ENCODE results near the gene ITPKB. TPM values are rescaled to one million over a fixed set of nuclear protein-coding genes. Genes with fewer than 3 reads are reported as not detected.

ITPKB gene
- total and polyA plus RNA-seq, 4 donors, result 2.1 to 31.8 (median 11.7) TPM

DNA sequence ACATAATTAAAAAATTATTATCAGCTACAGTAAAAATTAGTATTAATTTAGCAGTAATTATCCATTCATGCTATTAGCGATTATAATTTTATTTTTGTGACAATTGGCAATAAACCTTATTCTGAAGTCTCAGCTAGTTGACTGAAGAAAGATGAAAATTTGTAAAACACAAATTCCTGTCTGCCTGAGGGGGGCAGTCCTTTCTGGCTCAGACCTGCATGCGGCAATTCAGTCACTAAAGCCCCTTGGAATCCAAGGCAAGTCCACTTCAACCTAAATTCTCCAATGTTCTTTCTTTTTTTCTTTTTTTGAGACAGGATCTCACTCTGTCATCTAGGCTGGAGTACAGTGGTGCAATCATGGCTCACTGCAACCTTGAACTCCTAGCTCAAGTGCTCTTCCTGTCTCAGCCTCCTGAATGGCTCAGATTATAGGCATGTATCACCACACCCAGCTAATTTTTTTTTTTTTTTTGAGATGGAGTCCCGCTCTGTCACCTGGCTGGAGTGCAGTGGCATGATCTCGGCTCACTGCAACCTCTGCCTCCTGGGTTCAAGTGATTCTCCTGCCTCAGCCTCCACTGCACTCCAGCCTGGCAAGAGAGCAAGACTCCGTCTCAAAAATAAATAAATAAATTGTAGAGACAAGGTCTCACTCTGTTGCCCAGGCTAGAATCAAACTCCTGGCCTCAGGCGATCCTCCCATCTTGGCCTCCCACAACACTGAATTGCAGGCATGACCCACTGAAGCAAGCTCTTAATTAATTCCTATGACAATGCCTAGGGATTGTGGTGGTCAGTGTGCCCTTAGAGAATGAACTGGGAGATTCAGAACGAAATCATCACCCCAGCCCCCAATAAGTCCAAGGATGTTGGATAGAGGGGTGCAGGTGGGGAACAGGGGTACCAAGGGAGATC is 24.2 kb upstream of the ITPKB start:
- WGBS, 2 donors, result 81 to 84% methylated on average over 7 of the region's 7 CpGs
- no peaks in the 10 kb centered on the region for H3K4me1 ChIP-seq (ENCODE audit: control insufficient read depth in 1 of 2, insufficient read depth in 2 of 2, low read length in 2 of 2)
- H3K36me3 ChIP-seq (ENCODE audit: control insufficient read depth in 1 of 2, insufficient read depth in 2 of 2, low read length in 1 of 2), result no peaks in the 10 kb centered on the region
- intact Hi-C loops (cut with DNase I), result no loop called here
- no peaks in the 10 kb centered on the region for H3K27me3 ChIP-seq (ENCODE audit: control insufficient read depth in 1 of 2, insufficient read depth in 2 of 2, low read length in 1 of 2)
- no peak overlapping the region for H3K4me3 ChIP-seq (ENCODE audit: low read length in 2 of 2)
- no peaks in the 10 kb centered on the region for H3K9me3 ChIP-seq (ENCODE audit: control insufficient read depth, low read length)
- ATAC-seq (ENCODE audit: low FRiP score) (no peak), DNase-seq (no peak)
- no peak overlapping the region for H3K27ac ChIP-seq (ENCODE audit: low read depth in 1 of 2, low read length in 2 of 2)

DNA sequence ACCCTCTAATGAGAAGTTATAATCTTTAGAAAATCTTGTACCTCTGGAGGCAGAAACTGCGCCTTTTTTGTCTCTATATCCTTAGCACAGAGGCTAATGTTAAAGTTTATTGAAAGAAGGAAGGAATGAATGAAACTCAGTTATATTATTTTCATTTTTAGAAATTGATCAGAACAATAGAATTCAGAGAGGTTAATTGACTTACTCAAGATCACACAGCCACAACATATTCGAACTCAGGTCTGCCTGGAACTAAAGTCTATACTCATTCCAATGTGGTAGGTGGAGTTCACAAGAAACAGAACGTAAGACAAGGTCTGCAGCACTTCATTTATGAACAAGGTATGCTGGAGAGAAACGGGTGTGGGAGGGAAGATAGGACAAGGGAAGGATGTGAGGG is 23.0 kb upstream of the ITPKB start:
- no peak for DNase-seq
- intact Hi-C loops (cut with DNase I), result no loop called here
- Histone ChIP-seq H3K4me3 (ENCODE audit: low read length in 2 of 2) (no peak overlapping the region), H3K27me3 (ENCODE audit: control insufficient read depth in 1 of 2, insufficient read depth in 2 of 2, low read length in 1 of 2) (no peaks in the 10 kb centered on the region), H3K36me3 (ENCODE audit: control insufficient read depth in 1 of 2, insufficient read depth in 2 of 2, low read length in 1 of 2) (no peaks in the 10 kb centered on the region), H3K4me1 (ENCODE audit: control insufficient read depth in 1 of 2, insufficient read depth in 2 of 2, low read length in 2 of 2) (no peaks in the 10 kb centered on the region), H3K9me3 (ENCODE audit: control insufficient read depth, low read length) (no peaks in the 10 kb centered on the region), H3K27ac (ENCODE audit: low read depth in 1 of 2, low read length in 2 of 2) (no peak overlapping the region)
- ATAC-seq (ENCODE audit: low FRiP score), result no peak
- 82 to 85% methylated on average over 4 of the region's 4 CpGs for WGBS, 2 donors

DNA sequence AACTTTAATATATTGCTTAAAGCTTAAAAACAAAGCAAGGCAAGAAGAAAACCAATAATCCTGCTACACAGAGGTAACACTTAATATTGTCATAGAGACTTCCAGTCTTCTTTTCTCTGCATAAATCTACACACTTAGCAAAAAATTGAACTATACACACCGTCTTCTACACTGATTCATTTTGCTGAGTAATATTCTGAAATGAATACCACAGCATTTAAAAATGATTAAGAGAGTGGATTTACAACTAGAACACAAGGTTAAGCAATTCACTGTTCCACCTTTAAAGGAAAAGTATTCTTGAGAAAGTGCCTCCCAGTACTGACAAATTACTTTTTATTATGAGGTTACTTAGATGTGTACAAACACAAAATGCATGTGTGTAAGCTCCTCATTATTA is 22.2 kb upstream of the ITPKB start:
- ATAC-seq (ENCODE audit: low FRiP score), result no peak
- 29 to 33% methylated on average over 1 of the region's 1 CpG for WGBS, 2 donors
- H3K36me3 ChIP-seq (ENCODE audit: control insufficient read depth in 1 of 2, insufficient read depth in 2 of 2, low read length in 1 of 2), result no peaks in the 10 kb centered on the region
- intact Hi-C loops (cut with DNase I), result no loop called here
- no peak overlapping the region for H3K4me3 ChIP-seq (ENCODE audit: low read length in 2 of 2)
- no peaks in the 10 kb centered on the region for H3K9me3 ChIP-seq (ENCODE audit: control insufficient read depth, low read length)
- no peak overlapping the region for H3K27ac ChIP-seq (ENCODE audit: low read depth in 1 of 2, low read length in 2 of 2)
- no peaks in the 10 kb centered on the region for H3K4me1 ChIP-seq (ENCODE audit: control insufficient read depth in 1 of 2, insufficient read depth in 2 of 2, low read length in 2 of 2)
- DNase-seq, result no peak
- H3K27me3 ChIP-seq (ENCODE audit: control insufficient read depth in 1 of 2, insufficient read depth in 2 of 2, low read length in 1 of 2), result no peaks in the 10 kb centered on the region

- Histone ChIP-seq H3K4me1 (ENCODE audit: control insufficient read depth in 1 of 2, insufficient read depth in 2 of 2, low read length in 2 of 2) (no peaks in the 10 kb centered on the region), H3K4me3 (ENCODE audit: low read length in 2 of 2) (no peak overlapping the region), H3K27me3 (ENCODE audit: control insufficient read depth in 1 of 2, insufficient read depth in 2 of 2, low read length in 1 of 2) (no peaks in the 10 kb centered on the region), H3K27ac (ENCODE audit: low read depth in 1 of 2, low read length in 2 of 2) (no peak overlapping the region), H3K9me3 (ENCODE audit: control insufficient read depth, low read length) (no peaks in the 10 kb centered on the region), H3K36me3 (ENCODE audit: control insufficient read depth in 1 of 2, insufficient read depth in 2 of 2, low read length in 1 of 2) (no peaks in the 10 kb centered on the region)
- intact Hi-C loops (cut with DNase I), result no loop called here
- ATAC-seq (ENCODE audit: low FRiP score) (no peak), DNase-seq (no peak)
- 92% methylated on average over 9 of the region's 9 CpGs for WGBS, 2 donors
Measured at GRCh38 chr1:226754793-226755533, 15.9 kb upstream of the ITPKB start.

- WGBS, 2 donors, result 96 to 99% methylated on average over 7 of the region's 7 CpGs
- Histone ChIP-seq H3K36me3 (ENCODE audit: control insufficient read depth in 1 of 2, insufficient read depth in 2 of 2, low read length in 1 of 2) (no peaks in the 10 kb centered on the region), H3K9me3 (ENCODE audit: control insufficient read depth, low read length) (no peaks in the 10 kb centered on the region), H3K4me1 (ENCODE audit: control insufficient read depth in 1 of 2, insufficient read depth in 2 of 2, low read length in 2 of 2) (no peaks in the 10 kb centered on the region), H3K27me3 (ENCODE audit: control insufficient read depth in 1 of 2, insufficient read depth in 2 of 2, low read length in 1 of 2) (no peaks in the 10 kb centered on the region), H3K27ac (ENCODE audit: low read depth in 1 of 2, low read length in 2 of 2) (no peak overlapping the region), H3K4me3 (ENCODE audit: low read length in 2 of 2) (no peak overlapping the region)
- intact Hi-C loops (cut with DNase I), result no loop called here
- DNase-seq (no peak), ATAC-seq (ENCODE audit: low FRiP score) (no peak)
Measured at GRCh38 chr1:226754097-226754496, 15.0 kb upstream of the ITPKB start.

- no peaks in the 10 kb centered on the region for H3K4me1 ChIP-seq (ENCODE audit: control insufficient read depth in 1 of 2, insufficient read depth in 2 of 2, low read length in 2 of 2)
- DNase-seq (no peak), ATAC-seq (ENCODE audit: low FRiP score) (no peak)
- no peak overlapping the region for H3K4me3 ChIP-seq (ENCODE audit: low read length in 2 of 2)
- H3K27me3 ChIP-seq (ENCODE audit: control insufficient read depth in 1 of 2, insufficient read depth in 2 of 2, low read length in 1 of 2), result no peaks in the 10 kb centered on the region
- no peak overlapping the region for H3K27ac ChIP-seq (ENCODE audit: low read depth in 1 of 2, low read length in 2 of 2)
- 41 to 44% methylated on average over 3 of the region's 3 CpGs for WGBS, 2 donors
- intact Hi-C loops (cut with DNase I), result no loop called here
- H3K9me3 ChIP-seq (ENCODE audit: control insufficient read depth, low read length), result no peaks in the 10 kb centered on the region
- no peaks in the 10 kb centered on the region for H3K36me3 ChIP-seq (ENCODE audit: control insufficient read depth in 1 of 2, insufficient read depth in 2 of 2, low read length in 1 of 2)
Measured at GRCh38 chr1:226751703-226752102, 12.6 kb upstream of the ITPKB start.

GRCh38 chr1:226751214-226751613 is 12.1 kb upstream of the ITPKB start:
- Histone ChIP-seq H3K27ac (ENCODE audit: low read depth in 1 of 2, low read length in 2 of 2) (no peak overlapping the region), H3K9me3 (ENCODE audit: control insufficient read depth, low read length) (no peaks in the 10 kb centered on the region), H3K27me3 (ENCODE audit: control insufficient read depth in 1 of 2, insufficient read depth in 2 of 2, low read length in 1 of 2) (no peaks in the 10 kb centered on the region), H3K4me1 (ENCODE audit: control insufficient read depth in 1 of 2, insufficient read depth in 2 of 2, low read length in 2 of 2) (no peaks in the 10 kb centered on the region), H3K4me3 (ENCODE audit: low read length in 2 of 2) (no peak overlapping the region), H3K36me3 (ENCODE audit: control insufficient read depth in 1 of 2, insufficient read depth in 2 of 2, low read length in 1 of 2) (no peaks in the 10 kb centered on the region)
- intact Hi-C loops (cut with DNase I), result no loop called here
- WGBS, 2 donors, result 94 to 100% methylated on average over 2 of the region's 2 CpGs
- DNase-seq (no peak), ATAC-seq (ENCODE audit: low FRiP score) (no peak)

- H3K27ac ChIP-seq (ENCODE audit: low read depth in 1 of 2, low read length in 2 of 2), result no peak overlapping the region
- no peak overlapping the region for H3K4me3 ChIP-seq (ENCODE audit: low read length in 2 of 2)
- no peaks in the 10 kb centered on the region for H3K9me3 ChIP-seq (ENCODE audit: control insufficient read depth, low read length)
- DNase-seq (no peak), ATAC-seq (ENCODE audit: low FRiP score) (no peak)
- intact Hi-C loops (cut with DNase I), result no loop called here
- no peaks in the 10 kb centered on the region for H3K27me3 ChIP-seq (ENCODE audit: control insufficient read depth in 1 of 2, insufficient read depth in 2 of 2, low read length in 1 of 2)
- H3K36me3 ChIP-seq (ENCODE audit: control insufficient read depth in 1 of 2, insufficient read depth in 2 of 2, low read length in 1 of 2), result no peaks in the 10 kb centered on the region
- WGBS, 2 donors, result 93% methylated on average over 11 of the region's 11 CpGs
- H3K4me1 ChIP-seq (ENCODE audit: control insufficient read depth in 1 of 2, insufficient read depth in 2 of 2, low read length in 2 of 2), result no peaks in the 10 kb centered on the region
Measured at GRCh38 chr1:226749467-226749866, 10.4 kb upstream of the ITPKB start.

- Histone ChIP-seq H3K36me3 (ENCODE audit: control insufficient read depth in 1 of 2, insufficient read depth in 2 of 2, low read length in 1 of 2) (no peaks in the 10 kb centered on the region), H3K4me1 (ENCODE audit: control insufficient read depth in 1 of 2, insufficient read depth in 2 of 2, low read length in 2 of 2) (no peaks in the 10 kb centered on the region), H3K27me3 (ENCODE audit: control insufficient read depth in 1 of 2, insufficient read depth in 2 of 2, low read length in 1 of 2) (no peaks in the 10 kb centered on the region), H3K9me3 (ENCODE audit: control insufficient read depth, low read length) (no peaks in the 10 kb centered on the region), H3K27ac (ENCODE audit: low read depth in 1 of 2, low read length in 2 of 2) (no peak overlapping the region), H3K4me3 (ENCODE audit: low read length in 2 of 2) (no peak overlapping the region)
- 88 to 89% methylated on average over 4 of the region's 4 CpGs for WGBS, 2 donors
- no peak for DNase-seq
- ATAC-seq (ENCODE audit: low FRiP score), result no peak
- intact Hi-C loops (cut with DNase I), result no loop called here
Measured at GRCh38 chr1:226748306-226748705, 9.2 kb upstream of the ITPKB start.
